ENCODE data around the gene TFDP1.

Gene TFDP1

DNA sequence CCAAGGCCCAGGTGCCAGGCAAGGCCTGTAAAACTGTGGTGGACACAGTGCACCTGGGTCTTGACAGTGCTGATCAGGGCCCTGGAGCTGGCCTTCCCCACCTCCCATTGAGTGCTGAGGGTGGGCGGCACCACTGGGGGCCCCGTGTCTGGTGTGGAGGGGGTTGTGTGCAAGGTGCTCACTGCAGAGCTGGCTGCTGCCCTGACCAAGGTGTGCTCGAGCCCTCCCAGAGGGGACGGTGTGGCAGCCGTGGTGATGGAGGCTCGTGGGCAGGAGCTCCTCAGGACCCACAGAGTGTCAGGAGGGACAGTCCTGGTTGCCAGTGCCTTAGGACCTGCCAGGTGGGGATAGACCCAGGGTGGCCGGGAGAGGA lies 50.5 kb downstream of the TFDP1 start:
- no peak for DNase-seq

DNA sequence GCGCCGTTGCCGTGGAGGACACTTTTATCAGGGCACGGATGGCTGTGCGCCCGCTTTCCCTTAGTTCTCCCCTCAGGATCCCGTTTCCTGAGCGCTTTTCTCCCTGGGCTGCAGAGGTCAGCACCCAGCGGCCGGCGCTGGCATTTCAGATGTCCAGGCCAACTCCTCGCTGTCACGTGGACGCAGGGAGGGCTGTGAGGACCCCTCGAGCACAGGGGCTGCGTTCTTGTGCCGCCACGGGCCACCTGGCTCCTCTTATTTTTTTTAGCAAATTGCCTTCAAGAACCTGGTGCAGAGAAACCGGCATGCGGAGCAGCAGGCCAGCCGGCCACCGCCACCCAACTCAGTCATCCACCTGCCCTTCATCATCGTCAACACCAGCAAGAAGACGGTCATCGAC lies 51.2 kb downstream of the TFDP1 start:
- no peak for DNase-seq

DNA sequence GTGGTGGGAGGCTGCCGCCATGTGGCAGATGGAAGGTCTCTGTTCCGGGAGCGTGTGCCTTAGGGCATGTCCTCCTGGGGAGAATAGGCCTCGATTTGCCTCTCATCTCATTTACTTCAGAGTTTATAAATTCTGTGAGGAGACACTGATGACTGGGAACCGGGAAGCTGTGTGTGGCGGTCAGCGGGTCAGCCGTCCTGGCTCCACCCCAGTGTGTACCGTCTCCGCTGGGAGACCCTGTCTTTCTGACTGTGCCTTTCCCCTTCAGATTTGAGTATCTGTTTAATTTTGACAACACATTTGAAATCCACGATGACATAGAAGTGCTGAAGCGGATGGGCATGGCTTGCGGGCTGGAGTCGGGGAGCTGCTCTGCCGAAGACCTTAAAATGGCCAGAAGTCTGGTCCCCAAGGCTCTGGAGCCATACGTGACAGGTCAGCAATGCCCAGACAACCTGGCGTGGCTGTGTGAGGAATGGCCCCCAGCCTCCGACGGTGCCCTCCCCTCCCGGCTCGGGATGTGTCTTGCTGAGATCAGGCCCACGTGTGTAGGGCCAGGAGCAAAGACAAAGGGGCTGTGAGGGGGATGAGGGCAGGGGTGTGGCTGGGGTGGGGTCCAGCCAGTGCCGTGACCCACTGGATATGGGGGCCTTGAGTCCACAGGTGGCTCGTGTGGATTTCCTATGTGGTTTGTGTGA lies 51.9 kb downstream of the TFDP1 start:
- DNase-seq: no peak

DNA sequence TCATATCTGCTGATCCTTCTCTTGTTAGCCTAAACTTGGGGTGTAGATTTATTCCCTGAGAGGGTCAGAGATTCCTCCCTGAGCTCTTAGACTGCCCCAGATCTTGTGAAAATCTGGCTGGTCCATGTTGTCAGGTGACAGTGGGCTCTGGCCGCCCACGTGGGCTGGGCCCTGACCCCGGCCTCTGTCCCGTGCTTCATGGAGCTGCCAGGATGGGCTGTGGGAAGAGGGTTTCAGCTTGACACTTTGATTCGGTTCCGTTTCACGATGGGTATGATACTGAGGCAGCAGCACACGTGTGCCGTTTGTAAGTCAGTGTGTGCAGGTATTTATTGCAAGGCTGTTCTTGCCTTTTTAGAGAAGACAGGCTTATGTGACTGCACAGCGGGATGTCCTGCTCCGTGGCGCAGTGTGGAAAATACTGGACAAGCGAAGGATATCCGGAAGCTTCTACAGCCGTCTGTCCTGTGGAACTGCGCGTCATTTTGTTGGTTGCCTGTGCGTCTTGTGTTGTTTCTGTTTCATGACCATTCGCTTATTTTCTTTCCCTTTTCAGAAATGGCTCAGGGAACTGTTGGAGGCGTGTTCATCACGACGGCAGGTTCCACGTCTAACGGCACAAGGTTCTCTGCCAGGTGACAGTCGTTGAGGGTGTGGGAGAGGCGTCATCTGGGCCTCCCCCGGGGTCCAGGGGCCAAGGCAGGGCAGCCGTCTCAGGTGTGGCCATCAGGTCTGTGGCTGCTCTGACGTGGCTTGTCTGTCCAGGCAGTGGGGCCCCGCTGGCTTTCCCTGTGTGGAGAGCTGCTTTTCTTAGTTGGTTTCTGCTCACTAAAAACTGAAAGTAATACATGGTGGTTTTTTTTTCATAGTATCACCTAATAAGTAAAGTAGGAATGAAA lies 53.0 kb downstream of the TFDP1 start:
- no peak for DNase-seq

DNA sequence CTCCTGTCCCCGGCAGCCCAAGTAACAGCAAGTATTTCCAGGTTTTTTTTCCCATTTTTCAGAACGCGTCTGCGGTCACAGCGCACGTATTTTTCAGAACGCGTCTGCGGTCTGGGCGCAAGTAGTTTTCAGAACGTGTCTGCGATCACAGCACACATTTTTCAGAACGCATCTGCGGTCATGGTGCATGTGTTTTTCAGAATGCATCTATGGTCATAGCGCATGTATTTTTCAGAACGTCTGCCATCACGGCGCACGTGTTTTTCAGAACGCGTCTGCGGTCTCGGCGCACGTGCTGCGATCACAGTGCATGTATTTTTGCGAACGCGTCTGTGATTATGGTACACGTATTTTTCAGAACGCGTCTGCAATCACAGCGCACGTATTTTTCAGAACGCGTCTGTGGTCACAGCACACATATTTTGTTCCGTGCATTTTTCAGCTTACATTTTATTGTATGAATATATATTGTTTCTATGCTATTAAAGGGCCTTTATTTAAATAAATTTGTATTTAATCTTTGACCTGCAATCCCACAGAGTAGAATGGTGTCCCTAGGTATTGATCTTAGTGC lies 53.7 kb downstream of the TFDP1 start:
- DNase-seq: no peak

DNA sequence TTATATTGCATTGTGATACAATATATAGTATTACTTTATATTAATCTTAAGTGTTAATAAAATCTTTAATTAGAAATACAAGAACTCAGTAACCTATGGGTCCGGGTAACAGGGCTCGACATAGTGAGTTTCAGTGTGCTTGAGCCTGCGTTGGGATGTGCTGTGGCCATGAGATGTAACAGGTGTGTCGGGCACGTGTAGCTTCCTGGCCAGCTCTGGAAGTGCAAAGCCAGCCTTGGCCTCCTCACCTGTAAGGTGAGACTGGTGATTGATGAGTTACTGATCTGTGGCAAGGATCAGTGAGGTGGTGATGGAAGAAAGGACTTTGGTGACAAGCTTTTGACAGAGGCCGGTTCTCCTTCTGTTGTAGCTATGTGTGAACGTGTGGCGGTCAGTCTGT lies 54.3 kb downstream of the TFDP1 start:
- DNase-seq: no peak

DNA sequence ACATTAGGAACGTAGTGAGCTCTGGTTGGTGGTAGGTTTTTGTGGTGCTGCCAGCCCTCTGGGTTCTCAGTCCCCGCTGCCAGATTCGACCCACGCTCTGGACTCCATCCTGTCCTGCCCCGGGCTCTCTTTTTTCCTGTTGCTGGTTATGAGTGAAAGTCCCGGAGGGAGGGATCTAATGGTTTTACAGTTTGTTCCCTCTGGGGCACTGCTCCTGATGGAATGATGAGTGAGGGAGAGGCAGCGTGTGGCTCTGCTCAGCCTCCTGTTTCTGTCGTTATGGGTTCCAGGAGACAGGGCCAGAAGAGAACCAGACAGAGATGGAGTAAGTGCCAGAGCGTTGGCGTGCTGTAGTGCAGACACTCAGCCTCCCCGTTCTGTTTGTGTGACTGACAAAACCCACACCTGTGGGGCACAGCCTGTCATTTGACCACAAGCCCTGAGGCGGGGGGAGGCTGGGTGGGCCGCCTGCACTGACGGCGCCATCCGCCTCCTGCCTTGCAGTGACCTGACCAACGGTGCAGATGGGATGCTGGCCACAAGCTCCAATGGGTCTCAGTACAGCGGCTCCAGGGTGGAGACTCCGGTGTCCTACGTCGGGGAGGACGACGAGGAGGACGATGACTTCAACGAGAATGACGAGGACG lies 55.2 kb downstream of the TFDP1 start:
- no peak for DNase-seq

DNA sequence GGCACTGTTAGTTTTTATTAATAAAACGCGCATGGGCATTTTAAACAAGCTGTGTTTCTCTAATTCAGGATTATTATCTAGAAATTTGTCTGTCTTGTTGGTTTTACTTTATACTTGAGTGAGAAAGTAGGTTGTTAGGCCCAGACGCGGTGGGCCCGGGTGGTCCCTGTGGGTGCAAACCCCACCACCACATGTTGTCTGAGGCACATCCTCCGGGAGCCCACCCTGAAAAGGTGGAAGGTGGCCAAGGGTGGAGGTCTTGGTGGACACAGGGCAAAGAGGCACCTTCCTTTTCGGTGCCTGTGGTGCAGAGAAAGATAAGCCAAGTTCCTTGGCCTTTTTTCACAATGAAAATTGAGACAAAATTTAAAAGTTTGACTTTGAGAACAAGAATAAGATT lies 56.9 kb downstream of the TFDP1 start:
- no peak for DNase-seq

DNA sequence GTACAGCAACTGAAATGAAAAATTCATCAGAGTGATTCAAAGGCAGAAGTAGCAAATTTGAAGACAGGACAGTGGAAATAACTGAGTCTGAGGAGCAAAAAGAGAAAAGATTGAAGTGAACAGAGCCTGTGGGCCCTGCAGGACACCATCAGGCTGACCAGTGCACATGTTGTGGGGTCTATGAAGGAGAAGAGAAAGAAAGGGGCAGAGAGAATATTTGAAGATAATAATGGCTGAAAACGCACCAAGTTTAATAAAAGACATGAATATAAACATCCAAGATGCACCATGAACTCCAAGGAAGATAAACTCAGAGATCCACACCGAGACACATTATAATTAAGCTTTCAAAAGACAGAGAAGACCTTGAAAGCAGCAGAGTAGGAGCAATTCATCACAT lies 58.0 kb downstream of the TFDP1 start:
- no peak for DNase-seq

DNA sequence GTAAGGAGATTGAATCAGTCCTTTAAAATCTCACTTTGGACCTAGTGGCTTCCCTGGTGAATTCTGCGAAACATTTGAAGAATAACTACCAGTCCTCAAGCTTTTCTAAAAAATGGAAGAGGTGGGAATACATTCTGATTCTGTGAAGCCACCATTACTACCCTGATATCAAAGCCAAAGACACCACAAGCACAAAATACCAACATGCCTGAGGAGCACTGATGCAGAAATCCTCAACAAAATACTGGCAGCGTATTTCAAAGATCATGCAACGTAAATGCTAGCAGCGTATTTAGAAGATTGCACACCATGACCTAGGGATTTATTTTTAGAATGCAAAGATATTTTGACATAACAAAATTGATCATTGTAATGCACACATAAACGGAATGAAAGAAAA lies 59.0 kb downstream of the TFDP1 start:
- DNase-seq: no peak

DNA sequence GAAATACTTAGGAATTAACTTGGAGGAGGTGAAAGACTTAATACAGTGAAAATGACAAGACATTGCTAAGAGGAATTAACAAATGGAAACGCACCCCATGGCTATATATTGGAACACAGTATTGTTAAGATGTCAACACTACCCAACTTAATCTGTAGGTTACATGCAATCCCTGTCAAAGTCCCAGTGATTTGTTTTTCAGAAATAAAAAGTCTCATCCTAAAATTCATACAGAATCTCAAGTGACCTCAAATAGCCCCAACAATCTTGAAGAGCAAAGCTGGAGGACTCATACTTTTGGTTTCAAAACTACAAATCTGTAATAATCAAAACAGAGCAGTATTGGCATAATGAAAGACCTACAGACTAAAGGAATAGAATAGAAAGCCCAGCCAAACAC lies 60.2 kb downstream of the TFDP1 start:
- no peak for DNase-seq

DNA sequence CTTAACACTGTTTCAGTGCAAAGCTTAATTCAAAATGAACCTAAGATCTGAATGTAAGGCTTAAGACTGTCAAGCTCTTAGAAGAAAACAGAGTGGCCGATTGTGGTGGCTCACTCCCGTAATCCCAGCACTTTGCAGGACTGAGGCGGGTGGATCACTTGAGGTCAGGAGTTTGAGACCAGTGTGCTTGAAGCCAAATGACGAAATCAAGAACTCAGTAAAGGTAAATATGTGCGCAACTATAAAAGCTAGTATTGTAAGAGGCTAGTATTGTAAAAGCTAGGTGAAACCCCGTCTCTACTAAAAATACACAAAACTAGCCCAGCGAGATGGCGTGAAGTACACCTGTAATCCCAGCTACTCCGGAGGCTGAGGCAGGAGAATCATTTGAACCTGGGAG lies 60.8 kb downstream of the TFDP1 start:
- no peak for DNase-seq

DNA sequence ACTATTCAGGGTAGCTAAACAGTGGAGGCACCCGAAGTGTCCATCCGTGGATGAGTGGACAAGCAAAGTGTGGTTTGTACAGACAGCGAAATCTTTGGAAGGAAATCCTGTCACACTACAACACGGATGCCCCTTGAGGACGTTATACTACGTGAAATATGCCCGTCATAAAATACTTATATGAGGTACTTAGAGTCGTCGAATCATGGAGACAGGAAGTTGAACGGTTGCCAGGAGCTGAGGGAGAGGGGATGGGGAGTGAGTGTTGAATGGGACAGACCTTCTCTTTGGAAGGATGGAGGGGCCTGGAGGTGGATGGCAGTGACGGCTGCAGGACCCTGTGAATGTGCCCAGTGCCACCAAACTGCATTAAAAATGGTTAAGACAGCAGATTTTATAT lies 61.8 kb downstream of the TFDP1 start:
- DNase-seq: peak in 2 of 3 experiments; percentile 45 to 80

DNA sequence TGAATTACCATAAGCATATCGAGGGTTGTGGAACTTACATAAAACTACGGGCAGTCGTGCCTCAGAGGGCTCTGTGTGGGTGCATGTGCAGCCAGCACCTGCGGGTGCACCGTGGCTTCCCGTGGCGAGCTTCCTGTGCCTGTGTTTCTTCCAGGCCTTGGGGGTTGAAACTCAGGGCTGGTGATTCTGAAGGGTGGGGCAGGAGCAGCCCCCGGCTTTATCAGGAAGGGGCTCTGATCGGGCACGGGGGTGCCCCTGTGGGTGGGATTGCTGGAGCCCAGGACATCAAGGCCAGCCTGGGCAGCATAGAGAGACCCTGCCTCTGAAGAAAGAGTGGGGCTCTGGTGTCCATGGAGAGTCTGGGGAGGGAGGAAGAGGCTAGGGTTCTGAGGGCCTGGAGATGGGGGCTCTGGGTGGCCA lies 62.4 kb downstream of the TFDP1 start:
- DNase-seq: peak in 2 of 3 experiments; percentile 66

DNA sequence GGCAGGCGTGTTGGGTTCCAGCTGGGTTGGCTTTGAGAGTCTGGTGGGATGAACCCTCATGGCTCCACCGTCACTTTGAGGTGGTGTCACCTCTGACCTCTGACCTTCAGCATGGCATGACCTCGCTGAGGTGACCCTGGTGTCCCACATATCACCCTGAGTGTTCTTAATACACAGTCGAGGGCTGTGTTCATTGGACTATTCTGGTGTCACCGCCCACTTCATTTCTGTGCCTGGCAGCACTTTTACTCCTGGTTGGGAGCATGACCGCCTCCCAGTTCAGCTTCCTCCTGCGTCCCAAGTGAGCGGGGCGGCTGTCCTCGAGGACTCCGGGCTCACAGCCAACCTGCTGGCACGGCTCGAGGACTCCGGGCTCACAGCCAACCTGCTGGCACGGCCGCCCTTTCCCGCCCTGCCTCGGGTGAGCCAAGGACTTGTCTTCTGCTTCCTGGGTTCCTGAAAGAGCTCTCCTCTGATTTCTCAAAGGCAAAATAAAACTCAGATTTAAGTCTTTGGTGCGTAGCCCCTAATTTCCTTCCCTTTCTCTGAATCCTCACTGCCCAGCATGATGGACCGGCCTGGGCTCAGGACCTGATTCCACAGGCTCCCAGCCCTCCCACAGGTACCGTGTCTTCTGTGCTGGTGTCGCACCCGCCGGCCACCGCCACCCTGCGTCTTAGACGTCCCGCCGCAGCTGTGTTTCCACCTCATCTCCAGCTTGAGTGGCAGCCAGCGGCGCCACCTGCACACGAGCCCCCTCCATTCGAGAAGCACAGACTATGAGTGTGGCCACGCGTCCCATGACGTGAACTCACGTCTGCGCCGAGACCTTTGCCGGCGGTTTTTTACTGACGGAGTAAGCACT lies 63.0 kb downstream of the TFDP1 start:
- DNase-seq: peak; percentile 93 to 97 (median 94)

DNA sequence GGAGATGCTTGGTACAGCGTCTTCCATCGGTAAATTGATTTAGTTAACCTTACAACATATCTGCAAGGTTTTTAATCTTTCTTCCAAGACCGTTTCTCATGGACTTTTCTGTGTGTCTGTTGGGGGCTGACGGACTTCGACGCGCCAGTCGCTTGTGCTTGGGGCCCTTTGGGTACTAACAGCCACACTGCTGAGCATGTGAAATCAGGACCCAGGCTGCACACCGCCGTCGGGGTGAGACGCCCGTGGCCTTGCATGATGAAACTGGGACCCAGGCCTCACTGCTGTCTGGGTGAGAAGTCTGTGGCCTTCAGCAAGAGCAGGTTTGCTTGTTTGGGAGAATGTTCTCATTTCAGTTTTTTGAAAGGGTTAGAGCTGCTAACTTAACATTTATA lies 63.7 kb downstream of the TFDP1 start:
- peak in 2 of 3 experiments; percentile 36 to 79 for DNase-seq

DNA sequence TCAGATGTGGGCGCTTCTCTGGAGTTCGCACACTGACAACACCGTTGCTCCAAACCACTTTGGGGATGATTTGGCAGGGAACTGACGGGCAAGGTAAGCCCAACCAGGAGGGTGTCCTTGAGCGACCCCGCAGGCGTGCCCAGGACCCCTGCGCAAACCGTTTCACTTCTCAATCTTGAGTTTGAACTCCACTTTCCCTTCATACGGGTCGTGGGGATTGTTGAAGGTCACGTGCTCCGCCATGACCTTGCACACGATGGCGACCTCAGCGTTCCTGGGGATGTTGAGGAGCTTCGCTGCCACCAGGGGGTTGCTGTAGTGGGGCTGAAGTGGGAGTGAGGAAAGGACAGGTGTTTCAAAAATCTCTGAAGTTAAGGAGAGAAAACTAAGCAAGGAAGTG lies 64.7 kb downstream of the TFDP1 start:
- DNase-seq: peak in 2 of 3 experiments; percentile 51 to 76

DNA sequence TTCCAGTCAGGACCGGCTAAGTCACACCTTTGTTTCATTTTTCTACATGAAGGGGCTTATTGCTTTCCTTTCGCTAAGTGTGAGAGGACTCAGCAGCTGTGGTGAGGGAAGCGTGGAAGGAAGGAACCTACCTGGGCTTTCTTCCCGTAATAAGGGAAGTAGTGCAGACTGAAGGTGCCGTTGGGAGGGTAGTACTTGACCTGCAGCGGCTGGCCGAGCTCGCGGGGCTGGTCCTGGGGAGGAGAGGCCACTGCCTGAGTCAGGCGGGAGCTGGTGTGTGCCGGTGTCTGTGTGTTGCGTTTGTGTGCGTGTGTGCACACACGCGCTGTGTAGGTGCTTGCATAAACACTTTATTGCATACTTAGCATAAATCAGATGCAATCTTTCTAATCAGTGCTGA lies 65.7 kb downstream of the TFDP1 start:
- DNase-seq: peak in 2 of 3 experiments; percentile 45 to 73

DNA sequence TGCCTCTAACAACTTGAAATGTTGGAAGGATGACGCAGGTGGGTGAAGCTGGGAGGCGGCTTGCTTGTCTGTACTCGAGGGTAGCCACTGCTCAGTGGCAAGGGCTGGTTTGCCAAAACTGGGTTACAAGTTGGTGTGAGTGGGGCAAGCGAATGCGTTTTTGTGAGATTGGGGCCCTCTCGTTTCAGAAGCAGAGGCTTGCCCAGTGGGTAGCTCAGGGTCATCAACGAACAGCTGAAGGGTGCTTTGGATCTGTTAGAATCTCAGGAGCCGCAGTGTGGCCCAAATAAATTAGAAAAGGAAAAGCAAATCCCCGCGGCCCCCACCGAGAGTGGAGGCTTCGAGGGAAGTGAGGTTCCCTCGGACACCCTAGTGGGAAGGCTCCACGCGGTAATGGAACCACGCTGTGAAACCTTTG lies 66.2 kb downstream of the TFDP1 start:
- DNase-seq: peak in 1 of 3 experiments; percentile 48

DNA sequence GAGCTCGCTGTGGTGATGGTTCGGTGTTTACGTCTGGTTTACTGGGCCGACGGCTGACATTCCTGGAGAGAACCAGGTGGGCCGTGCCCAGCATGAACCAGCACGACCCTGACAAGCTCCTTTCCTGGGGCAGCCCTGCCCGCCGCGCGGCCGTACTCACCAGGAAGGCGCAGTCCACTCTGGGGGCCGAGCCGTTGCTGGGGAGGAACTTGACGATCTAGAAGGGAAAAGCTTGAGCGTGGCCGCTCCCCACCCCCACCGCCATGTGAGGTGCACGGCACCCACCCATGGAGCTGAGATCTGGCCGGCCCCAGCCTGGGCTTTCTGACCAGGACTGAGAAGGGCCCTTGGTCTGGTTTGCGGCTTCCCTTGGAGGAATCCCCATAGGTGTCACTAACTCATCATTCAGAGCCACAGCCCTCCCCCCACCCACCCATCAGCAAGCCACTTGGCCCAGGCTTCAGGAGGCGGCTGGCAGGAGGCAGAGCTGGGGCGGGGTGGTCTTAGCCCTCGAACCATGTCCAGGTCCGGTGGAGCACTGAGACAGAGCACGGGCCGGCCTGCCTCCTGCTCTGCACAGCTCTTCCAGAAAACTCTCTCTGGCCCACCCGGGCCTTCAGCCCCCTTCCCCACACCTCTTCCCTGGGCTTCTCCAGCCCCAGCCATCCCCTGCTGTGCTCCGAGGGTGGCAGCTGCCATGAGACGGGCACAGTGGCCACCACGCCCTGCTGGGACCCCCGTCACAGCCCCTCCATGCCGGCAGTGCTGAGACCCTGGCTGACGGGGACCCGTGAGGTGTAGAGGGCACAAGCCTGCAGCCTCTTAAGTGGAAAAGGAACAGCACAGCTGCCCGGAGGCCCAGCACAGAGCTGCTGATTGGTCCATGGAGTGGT lies 67.2 kb downstream of the TFDP1 start:
- no peak for DNase-seq
